K562 (cell line): ENCODE measurements around the gene FGL2. TPM values are rescaled to one million over a fixed set of nuclear protein-coding genes. Genes with fewer than 3 reads are reported as not detected.

Source experiments
- ATAC-seq: fragments of 200-7000 bp; cut with Tn5 transposase; 3 replicates; pipeline ENCODE4 v1.9.1; 2020; ENCODE audit warnings: moderate library complexity
- BruUV-seq: library from RNA; stranded (reverse); fragments of 400-500 nt; replicated peaks from 2 replicates; lab custom pipeline; 2021; lab: Mats Ljungman, UMichigan
- CTCF ChIA-PET: fragments of 300-600 bp; formaldehyde crosslinking; extraction: SDS; loops from one replicate; lab custom pipeline; 2021; ENCODE audit warnings: low intra/inter-chr PET ratio; lab: Yijun Ruan, JAX
- POLR2A ChIA-PET: fragments of 300-600, 350-650 bp; sonication (Branson Sonifier 250); formaldehyde crosslinking; extraction: SDS; loops from one replicate; lab custom pipeline; 2021; ENCODE audit warnings: antibody characterized with exemption, inconsistent platforms; lab: Yijun Ruan, JAX
- DNase-seq, 4 experiments: peaks; one replicate each; pipeline versions ENCODE4 v3.0.0 to v3.0.0-alpha.2; 2011 to 2018; ENCODE audit warnings: low spot score in 3 of 4, mixed read lengths in 3 of 4; ENCODE audit errors: extremely low read depth in 1 of 4
- FAIRE-seq: peaks from 2 replicates; lab custom pipeline; 2011; peaks lifted over from hg19 to GRCh38; lab: Jason Lieb, UNC
- H2AFZ ChIP-seq: 2 replicates; pipeline ENCODE4 v1.6.0; 2011; ENCODE audit warnings: low read depth, low read length, control low read depth, inconsistent platforms
- H3K27ac ChIP-seq: fragments of 200-600 bp; 3 replicates; pipeline ENCODE4 v1.8.0; 2011; ENCODE audit warnings: low read depth, mild to moderate bottlenecking, control low read depth, inconsistent platforms, low read length, moderate library complexity, mixed read lengths; ENCODE audit errors: extremely low read depth
- H3K27me3 ChIP-seq, 2 experiments: fragments of 300-600 bp in 1 of 2; 2 replicates in 1 of 2; 3 replicates in 1 of 2; pipeline versions ENCODE4 v1.6.0 to v1.8.0; 2011; ENCODE audit warnings: inconsistent platforms in 2 of 2, low read length in 2 of 2, mild to moderate bottlenecking in 1 of 2, mixed read lengths in 1 of 2, moderate library complexity in 1 of 2; ENCODE audit not compliant: control insufficient read depth in 2 of 2, insufficient read depth in 2 of 2
- H3K36me3 ChIP-seq: fragments of 300-600 bp; 3 replicates; pipeline ENCODE4 v1.8.0; 2011; ENCODE audit warnings: mild to moderate bottlenecking, low read length, inconsistent platforms; ENCODE audit not compliant: control insufficient read depth, insufficient read depth
- H3K4me1 ChIP-seq, 2 experiments: fragments of 200-600 bp in 1 of 2; replicated peaks in 1 of 2; 2 replicates in 1 of 2; 3 replicates in 1 of 2; pipeline versions ENCODE4 v1.5.1 to v1.8.0; 2011; ENCODE audit warnings: inconsistent platforms in 2 of 2, low read length in 2 of 2, mild to moderate bottlenecking in 1 of 2, mixed read lengths in 1 of 2, moderate library complexity in 1 of 2; ENCODE audit not compliant: control insufficient read depth in 2 of 2, insufficient read depth in 2 of 2
- H3K4me2 ChIP-seq: 2 replicates; pipeline ENCODE4 v1.6.1; 2011; ENCODE audit warnings: low read length, control low read depth, inconsistent platforms, mixed read lengths; ENCODE audit not compliant: insufficient read depth
- H3K4me3 ChIP-seq: fragments of 200-600 bp; sonication (generic), shearing (Covaris generic); 2 replicates; pipeline ENCODE4 v1.5.1; 2016; ENCODE audit warnings: control low read depth, inconsistent platforms
- H3K79me2 ChIP-seq: fragments of 200-600 bp; 3 replicates; pipeline ENCODE4 v1.8.0; 2011; ENCODE audit warnings: low read length, inconsistent platforms; ENCODE audit not compliant: control insufficient read depth, insufficient read depth
- H3K9ac ChIP-seq, 2 experiments: 2 replicates each; pipeline versions ENCODE4 v1.6.0 to v1.6.1; 2011; ENCODE audit warnings: low read depth in 2 of 2, low read length in 2 of 2, control low read depth in 1 of 2, inconsistent platforms in 1 of 2, mild to moderate bottlenecking in 1 of 2, mixed read lengths in 1 of 2; ENCODE audit not compliant: insufficient read depth in 1 of 2
- H3K9me1 ChIP-seq: one replicate; pipeline ENCODE4 v1.6.0; 2011; ENCODE audit warnings: inconsistent platforms, mild to moderate bottlenecking, low read length, moderate library complexity; ENCODE audit not compliant: control insufficient read depth, insufficient read depth
- H3K9me3 ChIP-seq: replicated peaks from 2 replicates; pipeline ENCODE4 v1.5.1; 2011; ENCODE audit warnings: low read depth, low read length, inconsistent platforms; ENCODE audit not compliant: control insufficient read depth, insufficient read depth
- H4K20me1 ChIP-seq: replicated peaks from 2 replicates; pipeline ENCODE4 v1.6.1; 2011; ENCODE audit warnings: low read length, inconsistent platforms, mixed read lengths; ENCODE audit not compliant: control insufficient read depth, insufficient read depth
- EZH2 ChIP-seq: IDR thresholded peaks from 2 replicates; pipeline ENCODE4 v1.6.1; 2012; ENCODE audit warnings: low read depth, mild to moderate bottlenecking, inconsistent platforms, low read length, borderline replicate concordance
- FOSL1 ChIP-seq: fragments of 200-800 bp; sonication (Bioruptor generic); conservative IDR thresholded peaks from 2 replicates; pipeline ENCODE4 v1.6.1; 2016; ENCODE audit warnings: missing genetic modification characterization, missing compliant biosample characterization
- HNRNPK ChIP-seq: fragments of 200-400 bp; formaldehyde crosslinking; IDR thresholded peaks from one replicate; pipeline ENCODE4 v1.6.1; 2018; ENCODE audit warnings: mild to moderate bottlenecking, low read depth, low read length; ENCODE audit not compliant: poor library complexity, severe bottlenecking
- HOXB6 ChIP-seq: fragments of 250-450 bp; sonication (Bioruptor Pico); IDR thresholded peaks from 2 replicates; pipeline ENCODE4 v1.5.1; 2022; ENCODE audit warnings: mild to moderate bottlenecking, borderline replicate concordance
- HSF4 ChIP-seq: fragments of 250-450 bp; sonication (Bioruptor Pico); IDR thresholded peaks from 2 replicates; pipeline ENCODE4 v2.1.2; 2022; ENCODE audit warnings: mild to moderate bottlenecking, moderate library complexity, borderline replicate concordance
- IFI16 ChIP-seq: fragments of 250-450 bp; sonication (Bioruptor Pico); IDR thresholded peaks from 2 replicates; pipeline ENCODE4 v2.1.2; 2022; ENCODE audit warnings: mild to moderate bottlenecking, inconsistent platforms
- JUND ChIP-seq, 2 experiments: IDR thresholded peaks; 2 replicates in 1 of 2; 3 replicates in 1 of 2; pipeline ENCODE4 v1.6.1; 2011; ENCODE audit warnings: borderline replicate concordance in 2 of 2, low read depth in 2 of 2, low read length in 2 of 2, improper control_type of control experiment in 1 of 2, missing biosample characterization in 1 of 2, missing genetic modification characterization in 1 of 2, missing genetic modification reagents in 1 of 2
- MCM7 ChIP-seq, 2 experiments: fragments of 450-650 bp; IDR thresholded peaks; 2 replicates each; pipeline ENCODE4 v1.6.1; 2016 to 2018
- POLR2AphosphoS2 ChIP-seq: IDR thresholded peaks from 2 replicates; pipeline ENCODE4 v1.6.1; 2012; ENCODE audit warnings: low read length, improper control_type of control experiment
- PRPF4 ChIP-seq: fragments of 200-400 bp; formaldehyde crosslinking; IDR thresholded peaks from one replicate; pipeline ENCODE4 v1.6.1; 2017; ENCODE audit warnings: low read length, low read depth, mild to moderate bottlenecking; ENCODE audit not compliant: insufficient read depth, poor library complexity, severe bottlenecking
- TBL1XR1 ChIP-seq, 2 experiments: IDR thresholded peaks; 2 replicates each; pipeline ENCODE4 v1.6.1; 2012; ENCODE audit warnings: improper control_type of control experiment in 2 of 2, low read length in 2 of 2, mild to moderate bottlenecking in 1 of 2
- WHSC1 ChIP-seq: IDR thresholded peaks from one replicate; pipeline ENCODE4 v1.6.1; 2012; ENCODE audit warnings: low read length, control low read depth, inconsistent platforms
- ZNF12 ChIP-seq: sonication (generic); formaldehyde crosslinking; IDR thresholded peaks from 2 replicates; pipeline ENCODE4 v1.4.0; 2020; ENCODE audit warnings: mild to moderate bottlenecking, missing genetic modification reagents
- whole genome bisulfite sequencing: fragments of 100-300 bp; shearing (Covaris generic); methylation state at CpG from one replicate; pipeline ENCODE4 v1.1.6; 2016; ENCODE audit warnings: low coverage, mixed read lengths; ENCODE audit not compliant: insufficient coverage; ENCODE audit errors: missing lambda C conversion rate; 5-methylcytosine and 5-hydroxymethylcytosine counted together
- in situ Hi-C: fragments of 300-500 bp; cut with MboI; formaldehyde crosslinking; loops from 4 replicates; pipeline ENCODE4 v1.15.0; 2018; ENCODE audit warnings: inconsistent platforms, mixed read lengths
- intact Hi-C: fragments of 100-400 bp; cut with micrococcal nuclease; formaldehyde crosslinking; loops from 2 replicates; pipeline ENCODE4 v1.14.2; 2022
- polyA plus RNA-seq, 8 experiments: library from polyadenylated mRNA; depleted of rRNA in 4 of 8; stranded (reverse) in 5 of 8; unstranded in 3 of 8; fragments of >200 nt; fragmentation: Nextera tagmentation in 2 of 8; fragmentation: Illumina TruSeq in 1 of 8; extraction: Ambion mirVana in 2 of 8; extraction: Trizol in 1 of 8; gene quantifications; 2 replicates each; pipeline versions ENCODE4 v1.2.1 to v1.2.3, GENCODE V29; 2011 to 2014; ENCODE audit warnings: inconsistent platforms in 1 of 8, missing spikeins in 1 of 8
- total RNA-seq, 7 experiments: library from RNA; depleted of rRNA in 6 of 7; stranded (reverse); fragments of >200 nt in 6 of 7; fragmentation: Illumina TruSeq in 2 of 7; extraction: Trizol in 2 of 7; gene quantifications; 2 replicates each; pipeline versions ENCODE4 v1.2.1 to v1.2.3, GENCODE V29; 2011 to 2021; ENCODE audit warnings: low replicate concordance in 1 of 7
- TF ChIP-seq, protein P1 (sequence below), 2 experiments: fragments of 150-350 bp in 1 of 2; IDR thresholded peaks; 2 replicates each; pipeline ENCODE4 v1.6.1; 2012 to 2016; ENCODE audit warnings: low read depth in 2 of 2, low read length in 2 of 2, mild to moderate bottlenecking in 1 of 2, moderate library complexity in 1 of 2

FGL2 gene
- total and polyA plus RNA-seq, 9 of the 15 experiments (the other 6 are each of a cell fraction or from before 2014, with no cell fraction given) = 0.11 TPM; not detected in 8

DNA sequence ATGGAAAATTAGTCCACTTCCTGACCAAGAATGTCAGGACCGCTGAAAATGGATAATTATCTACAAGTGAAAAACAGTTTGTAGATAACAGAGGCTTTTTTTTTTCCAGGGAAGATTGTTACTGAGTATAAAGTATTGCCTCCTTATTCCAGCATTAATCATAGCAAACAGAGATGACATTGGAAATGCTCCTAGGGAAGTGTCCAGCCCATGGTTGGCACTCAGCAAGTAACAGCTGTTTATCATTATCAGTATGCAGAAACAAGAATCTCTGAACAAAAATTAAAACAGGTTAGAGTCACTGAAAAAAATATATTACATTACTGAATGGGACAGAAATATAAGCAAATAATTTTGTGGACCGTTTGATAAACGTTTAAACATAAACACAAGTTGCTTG, 14.6 kb downstream of the FGL2 start:
- 0% methylated on average over 3 of the region's 3 CpGs for WGBS
- Histone ChIP-seq H3K36me3 (no peaks in the 10 kb centered on the region), H3K9me3 (no peaks in the 10 kb centered on the region), H3K9ac (no peak overlapping the region), H3K4me1 (no peaks in the 10 kb centered on the region), H3K79me2 (no peaks in the 10 kb centered on the region), H3K4me3 (no peak overlapping the region), H3K9me1 (no peaks in the 10 kb centered on the region), H3K27ac (no peak overlapping the region), H3K27me3 (no peaks in the 10 kb centered on the region), H3K4me2 (no peak overlapping the region), H4K20me1 (no peaks in the 10 kb centered on the region), H2AFZ (no peak overlapping the region)
- DNase-seq (no peak), FAIRE-seq (no peak), ATAC-seq (no peak)
- intact Hi-C loops (no loop called here), in situ Hi-C loops (no loop called here)
- TF ChIP-seq WHSC1 = no peak
- no peak for TF ChIP-seq PRPF4
- no peak for TF ChIP-seq IFI16 (CRISPR knock-in tag)
- ChIA-PET CTCF (no interaction called here), POLR2A (no interaction called here)
- BruUV-seq = no TSS peak

DNA sequence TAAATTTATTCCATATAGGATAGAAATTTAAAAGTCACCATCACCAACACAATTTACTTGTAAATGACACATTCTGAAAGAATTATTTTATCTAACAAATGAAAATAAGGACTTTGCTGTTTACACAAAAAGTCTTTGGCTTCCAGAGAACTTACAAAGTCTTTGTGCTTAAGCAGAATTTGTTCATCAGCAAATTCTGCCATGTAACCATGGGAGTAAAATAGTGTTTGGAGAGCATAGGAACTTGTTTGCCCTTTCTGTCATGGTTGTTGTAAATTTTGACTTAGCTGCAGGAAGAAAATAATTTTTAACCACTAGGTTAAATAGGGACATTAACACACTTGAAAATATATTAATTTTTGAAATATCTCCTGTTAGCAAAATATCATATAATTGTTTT, 15.2 kb downstream of the FGL2 start:
- H3K79me2 ChIP-seq = no peaks in the 10 kb centered on the region
- no peak overlapping the region for H3K4me2 ChIP-seq
- no peak overlapping the region for H3K9ac ChIP-seq
- no peaks in the 10 kb centered on the region for H3K4me1 ChIP-seq
- BruUV-seq = no TSS peak
- no peak for DNase-seq
- H4K20me1 ChIP-seq = no peaks in the 10 kb centered on the region
- no peaks in the 10 kb centered on the region for H3K9me1 ChIP-seq
- CTCF ChIA-PET = no interaction called here
- no peaks in the 10 kb centered on the region for H3K36me3 ChIP-seq
- no peak for ATAC-seq
- in situ Hi-C loops (no loop called here), intact Hi-C loops (no loop called here)
- no peak overlapping the region for H3K4me3 ChIP-seq
- no peak overlapping the region for H2AFZ ChIP-seq
- H3K9me3 ChIP-seq = no peaks in the 10 kb centered on the region
- H3K27me3 ChIP-seq = no peaks in the 10 kb centered on the region
- FAIRE-seq = no peak
- H3K27ac ChIP-seq = no peak overlapping the region
- POLR2A ChIA-PET = no interaction called here
- TF ChIP-seq EZH2 = no peak
- TF ChIP-seq, protein P1, sequence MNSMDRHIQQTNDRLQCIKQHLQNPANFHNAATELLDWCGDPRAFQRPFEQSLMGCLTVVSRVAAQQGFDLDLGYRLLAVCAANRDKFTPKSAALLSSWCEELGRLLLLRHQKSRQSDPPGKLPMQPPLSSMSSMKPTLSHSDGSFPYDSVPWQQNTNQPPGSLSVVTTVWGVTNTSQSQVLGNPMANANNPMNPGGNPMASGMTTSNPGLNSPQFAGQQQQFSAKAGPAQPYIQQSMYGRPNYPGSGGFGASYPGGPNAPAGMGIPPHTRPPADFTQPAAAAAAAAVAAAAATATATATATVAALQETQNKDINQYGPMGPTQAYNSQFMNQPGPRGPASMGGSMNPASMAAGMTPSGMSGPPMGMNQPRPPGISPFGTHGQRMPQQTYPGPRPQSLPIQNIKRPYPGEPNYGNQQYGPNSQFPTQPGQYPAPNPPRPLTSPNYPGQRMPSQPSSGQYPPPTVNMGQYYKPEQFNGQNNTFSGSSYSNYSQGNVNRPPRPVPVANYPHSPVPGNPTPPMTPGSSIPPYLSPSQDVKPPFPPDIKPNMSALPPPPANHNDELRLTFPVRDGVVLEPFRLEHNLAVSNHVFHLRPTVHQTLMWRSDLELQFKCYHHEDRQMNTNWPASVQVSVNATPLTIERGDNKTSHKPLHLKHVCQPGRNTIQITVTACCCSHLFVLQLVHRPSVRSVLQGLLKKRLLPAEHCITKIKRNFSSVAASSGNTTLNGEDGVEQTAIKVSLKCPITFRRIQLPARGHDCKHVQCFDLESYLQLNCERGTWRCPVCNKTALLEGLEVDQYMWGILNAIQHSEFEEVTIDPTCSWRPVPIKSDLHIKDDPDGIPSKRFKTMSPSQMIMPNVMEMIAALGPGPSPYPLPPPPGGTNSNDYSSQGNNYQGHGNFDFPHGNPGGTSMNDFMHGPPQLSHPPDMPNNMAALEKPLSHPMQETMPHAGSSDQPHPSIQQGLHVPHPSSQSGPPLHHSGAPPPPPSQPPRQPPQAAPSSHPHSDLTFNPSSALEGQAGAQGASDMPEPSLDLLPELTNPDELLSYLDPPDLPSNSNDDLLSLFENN (IDR thresholded peaks at IDR 0.05; ENCODE audit: low read depth in 2 of 2, low read length in 2 of 2) = no peak
- no peak for TF ChIP-seq FOSL1 (tag)
- no peak for TF ChIP-seq POLR2AphosphoS2
- no peak for TF ChIP-seq TBL1XR1 (IDR thresholded peaks at IDR 0.05; ENCODE audit: low read length in 2 of 2)
- TF ChIP-seq HOXB6 (CRISPR knock-in tag) = no peak
- TF ChIP-seq PRPF4 = no peak
- TF ChIP-seq JUND (IDR thresholded peaks at IDR 0.05; ENCODE audit: borderline replicate concordance, low read depth, low read length) = no peak
- TF ChIP-seq JUND (tag; IDR thresholded peaks at IDR 0.05; ENCODE audit: borderline replicate concordance, low read depth, low read length) = no peak
- TF ChIP-seq MCM7 (IDR thresholded peaks at IDR 0.05) = no peak
- no peak for TF ChIP-seq ZNF12
- no peak for TF ChIP-seq HSF4 (CRISPR knock-in tag)
- no peak for TF ChIP-seq HNRNPK
